NCI-H2196 treated with DMSO at 0.1 percent for 48 hours (cell line): ENCODE results near the gene DEXI.
"Not testable (repeated sequence)": the region's sequence is repeated elsewhere in the genome, so short reads cannot be mapped to it uniquely, and the experiment has no call there.

Experiments used
- DNase-seq: peaks from one replicate; lab custom pipeline; 2025; ENCODE audit not compliant: unreplicated experiment; lab: John Stamatoyannopoulos, UW

The DEXI gene

DNA sequence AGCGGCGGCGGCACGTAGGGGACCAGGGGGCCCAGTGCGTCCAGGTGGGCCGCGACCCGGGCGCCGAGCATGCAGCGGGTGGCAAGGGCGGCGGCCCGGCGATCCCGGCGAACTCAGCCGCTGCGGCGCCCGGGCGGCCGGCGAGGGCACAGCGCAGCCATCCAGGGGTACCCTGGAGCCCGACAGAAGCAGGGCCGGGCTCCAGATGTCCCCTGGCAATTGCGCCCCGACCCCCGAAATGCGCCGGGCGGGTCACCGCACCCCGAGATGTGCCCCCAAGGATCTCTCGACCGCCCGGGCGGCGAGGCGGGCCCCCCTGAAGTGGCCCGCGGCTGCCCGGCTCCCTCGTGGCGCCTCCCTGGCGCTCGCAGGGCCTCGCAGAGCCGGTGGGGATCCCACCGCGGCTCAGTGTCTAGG, 325 bp downstream of the DEXI start:
- DNase-seq: not testable (repeated sequence)

DNA sequence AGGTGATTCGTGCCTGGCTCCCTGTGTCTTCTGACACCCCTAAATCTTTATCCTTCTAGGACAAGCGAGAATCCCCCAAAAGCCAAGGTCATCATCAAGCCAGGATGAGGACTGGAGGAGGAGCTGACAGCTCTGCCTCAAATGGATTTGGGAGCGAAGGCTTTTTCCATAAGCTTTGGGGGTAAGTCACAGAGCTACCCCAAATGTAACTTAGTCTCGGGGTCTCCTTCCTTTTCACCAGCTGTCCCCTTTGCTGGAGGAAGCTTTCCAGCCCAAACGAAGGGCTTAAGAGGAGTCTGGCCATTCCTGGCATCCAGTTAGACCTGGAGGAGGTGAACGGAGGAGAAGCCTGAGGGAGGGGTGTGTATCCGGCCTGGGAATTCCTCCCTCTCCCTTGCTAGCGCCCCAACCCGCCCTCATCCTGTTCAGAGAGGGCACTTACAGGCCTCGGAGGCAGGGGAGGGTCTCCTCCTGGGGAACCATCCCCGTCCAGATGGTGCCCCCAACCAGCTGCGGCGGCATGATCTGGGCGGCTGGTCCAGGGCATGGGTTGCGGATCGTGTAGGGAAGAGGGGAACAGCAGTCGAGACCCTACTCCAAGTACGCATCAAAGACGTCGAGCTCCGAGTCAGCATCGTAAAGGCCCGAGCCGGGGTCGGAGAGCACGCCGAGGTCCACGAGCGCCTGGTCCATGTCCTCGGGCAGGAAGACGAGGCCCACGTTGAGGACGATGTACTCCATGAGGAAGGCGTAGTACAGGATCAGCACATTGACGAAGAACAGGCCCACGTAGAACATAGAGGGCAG, 938 bp downstream of the DEXI start:
- DNase-seq: no peak

DNA sequence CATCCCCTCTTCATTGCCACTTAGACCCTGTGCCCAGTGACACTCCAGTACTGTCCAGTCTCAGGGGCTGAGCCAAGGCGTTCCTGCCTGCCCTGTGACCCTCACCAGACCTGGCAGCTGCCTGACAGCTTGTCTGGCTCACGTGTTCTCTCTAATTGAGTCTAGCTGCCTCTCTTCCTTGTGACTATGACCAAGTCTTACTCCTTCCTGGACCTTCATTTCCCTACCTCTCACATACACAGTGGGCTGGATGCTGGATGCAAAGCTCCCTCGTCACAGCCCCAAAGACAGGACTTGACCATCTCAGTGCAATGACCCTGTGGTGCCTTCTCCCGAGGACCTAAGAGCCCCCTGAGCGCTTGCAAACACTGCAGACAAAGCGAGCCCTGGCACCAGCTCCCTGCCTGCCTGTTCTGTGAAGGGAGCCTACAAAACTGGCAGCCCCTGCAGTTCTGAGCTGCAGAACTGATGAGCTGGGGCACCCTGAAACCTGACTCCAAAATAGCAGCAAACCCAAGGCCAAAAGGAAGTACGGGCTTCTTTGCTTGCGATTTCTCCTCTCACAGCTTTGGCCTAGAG, 1.7 kb downstream of the DEXI start:
- no peak for DNase-seq

DNA sequence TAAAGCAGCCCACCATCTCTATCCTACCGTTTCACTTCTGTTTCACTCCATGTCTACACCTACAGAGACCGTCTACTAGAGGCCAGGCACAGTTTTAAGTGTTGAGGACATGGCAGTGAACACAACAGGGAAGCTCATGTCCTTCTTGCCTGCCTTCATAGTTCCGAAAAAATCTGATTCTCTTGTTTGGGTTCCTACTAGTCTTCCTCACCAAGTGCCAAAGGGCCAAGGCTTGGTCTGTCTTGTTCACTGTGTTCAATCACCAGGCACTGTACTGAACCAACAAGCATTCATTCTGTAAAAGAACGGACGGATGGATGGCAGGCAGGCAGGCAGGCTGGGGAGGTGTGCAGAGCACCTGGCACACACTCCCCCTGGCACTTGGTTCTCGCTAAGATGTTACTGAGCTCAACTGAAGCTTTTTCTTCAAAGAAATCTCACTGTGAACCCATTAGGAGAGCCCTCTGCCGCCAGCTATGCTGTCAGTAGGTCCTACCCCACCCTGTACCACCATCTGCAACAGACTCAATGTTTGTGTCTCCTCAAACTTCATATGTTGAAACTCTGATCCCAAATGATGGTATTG, 2.5 kb downstream of the DEXI start:
- DNase-seq: no peak

DNA sequence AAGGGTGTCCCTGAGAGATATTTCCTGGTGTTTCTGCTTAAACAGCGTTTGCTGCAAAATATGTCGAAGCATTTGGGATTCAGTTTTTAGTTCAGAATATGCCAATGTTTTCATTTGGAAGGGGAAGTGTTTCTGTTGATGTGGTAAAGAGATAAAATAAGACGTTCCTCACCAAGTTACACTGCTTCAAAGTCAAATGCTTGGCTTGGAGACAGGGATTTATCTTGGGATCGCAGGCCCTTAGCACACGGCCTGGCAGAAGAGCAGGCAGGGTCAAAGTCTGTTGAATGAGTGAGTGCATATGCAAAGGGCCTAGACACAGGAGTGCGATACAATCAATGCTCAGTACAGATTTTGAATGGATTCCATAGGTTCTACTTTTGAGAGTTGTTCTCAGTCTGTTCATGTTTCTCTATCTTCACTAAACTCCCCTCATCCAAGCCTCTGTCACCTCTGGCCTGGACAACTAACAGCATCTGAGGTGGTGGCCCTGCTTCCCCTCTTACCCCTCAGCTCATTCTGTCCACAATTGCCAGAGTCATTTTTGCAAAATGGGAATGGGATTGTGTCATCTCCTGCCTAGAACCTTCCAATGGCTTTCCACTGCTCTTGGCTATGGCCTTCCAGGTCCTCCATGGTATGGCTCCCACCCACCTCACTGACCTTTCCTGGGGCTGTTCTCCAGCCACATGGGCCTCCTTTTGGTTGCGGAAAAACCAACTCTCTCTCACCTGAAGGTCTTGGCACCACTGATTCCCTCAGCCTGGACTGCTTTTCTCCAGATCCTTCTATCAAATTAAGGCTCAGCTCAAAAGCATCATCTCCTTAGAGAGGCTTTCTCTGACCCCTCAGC, 3.2 kb downstream of the DEXI start:
- no peak for DNase-seq

DNA sequence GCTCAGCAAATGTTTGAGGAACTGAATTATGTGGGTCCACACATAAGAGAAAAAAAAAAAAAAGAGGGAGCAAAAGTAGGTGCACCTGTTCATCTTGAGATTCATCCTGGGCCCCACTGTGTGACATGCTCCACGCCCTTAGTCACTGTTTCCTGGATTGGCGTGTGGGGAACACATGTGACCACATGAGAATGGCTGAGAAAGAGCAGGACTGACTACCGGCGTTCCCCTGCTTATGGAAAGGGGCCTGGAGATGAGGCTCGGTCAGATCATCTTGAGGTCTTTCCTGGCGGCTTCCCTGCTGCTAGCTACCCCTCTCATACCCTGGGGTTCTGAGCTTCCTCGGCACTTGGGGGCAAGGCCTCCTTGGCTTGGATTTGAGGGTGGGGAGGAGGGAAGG, 3.9 kb downstream of the DEXI start:
- no peak for DNase-seq

DNA sequence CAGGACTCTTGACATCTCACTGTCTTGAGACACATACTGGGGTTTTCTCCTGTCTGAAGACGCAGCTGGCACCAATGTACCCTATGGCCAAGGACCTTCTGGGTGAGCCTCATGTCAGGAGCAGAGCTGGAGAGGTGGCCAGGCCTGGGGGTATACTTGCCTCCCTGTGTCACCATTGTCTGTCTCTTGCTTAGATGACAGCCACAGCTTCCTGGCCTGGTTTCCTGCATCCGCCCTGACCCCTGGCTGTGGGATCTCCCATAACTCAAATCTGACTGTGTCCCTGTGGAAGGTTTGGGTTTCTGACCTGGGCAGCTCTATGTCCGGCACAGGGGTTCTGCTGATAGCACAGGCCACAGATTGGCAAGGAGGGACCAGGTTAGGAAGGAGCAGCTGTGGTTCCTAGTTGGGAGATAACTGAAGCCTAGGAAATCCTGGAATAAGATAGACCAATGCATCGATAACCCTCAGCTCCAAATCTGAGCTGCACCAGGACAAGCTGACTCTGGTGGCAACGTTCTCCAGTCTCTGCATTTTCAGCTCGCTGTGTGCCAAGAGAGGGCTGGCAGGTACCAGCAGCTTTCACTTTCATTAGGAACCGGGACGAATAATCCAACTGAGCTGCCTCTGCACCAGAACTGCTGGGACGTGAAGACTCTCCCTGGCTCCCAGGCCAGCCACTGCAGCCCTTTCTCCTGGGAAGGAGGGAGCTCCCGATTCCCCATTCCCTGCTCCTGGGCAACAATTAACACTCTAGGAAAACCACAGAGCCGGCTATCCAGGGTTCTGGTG, 5.0 kb downstream of the DEXI start:
- DNase-seq: no peak

DNA sequence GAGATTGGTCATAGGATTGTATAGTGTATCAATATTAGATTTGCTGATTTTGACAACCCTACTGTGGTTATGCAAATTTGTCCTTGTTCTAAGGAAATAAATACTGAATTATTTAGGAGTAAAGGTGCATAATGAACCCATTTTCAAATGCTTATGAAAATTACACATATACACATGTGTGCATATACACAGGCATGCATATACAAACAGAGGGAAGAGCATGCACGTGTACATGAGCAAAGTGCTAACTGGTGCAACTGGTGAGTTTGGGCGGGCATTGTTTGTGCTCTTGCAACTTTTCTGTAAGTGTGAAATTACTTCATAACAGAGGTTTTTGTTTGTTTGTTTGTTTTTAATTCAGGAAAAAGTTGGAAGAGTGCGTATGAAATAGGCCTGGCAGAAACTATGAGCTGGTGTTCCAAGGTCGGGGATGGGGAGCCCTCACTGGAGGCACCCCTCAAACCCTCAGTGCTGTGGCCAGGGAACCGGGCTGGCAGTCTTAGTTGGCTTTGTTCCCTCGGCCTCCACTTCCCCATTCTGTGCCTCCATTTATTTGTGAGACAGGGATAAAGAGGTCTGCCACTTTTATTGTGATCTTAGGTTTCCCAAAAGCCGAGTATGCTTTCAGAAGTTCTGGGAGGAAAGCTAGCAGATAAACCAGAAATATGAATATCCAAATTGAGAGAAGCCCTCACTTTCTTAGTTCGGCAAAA, 5.8 kb downstream of the DEXI start:
- DNase-seq: no peak

DNA sequence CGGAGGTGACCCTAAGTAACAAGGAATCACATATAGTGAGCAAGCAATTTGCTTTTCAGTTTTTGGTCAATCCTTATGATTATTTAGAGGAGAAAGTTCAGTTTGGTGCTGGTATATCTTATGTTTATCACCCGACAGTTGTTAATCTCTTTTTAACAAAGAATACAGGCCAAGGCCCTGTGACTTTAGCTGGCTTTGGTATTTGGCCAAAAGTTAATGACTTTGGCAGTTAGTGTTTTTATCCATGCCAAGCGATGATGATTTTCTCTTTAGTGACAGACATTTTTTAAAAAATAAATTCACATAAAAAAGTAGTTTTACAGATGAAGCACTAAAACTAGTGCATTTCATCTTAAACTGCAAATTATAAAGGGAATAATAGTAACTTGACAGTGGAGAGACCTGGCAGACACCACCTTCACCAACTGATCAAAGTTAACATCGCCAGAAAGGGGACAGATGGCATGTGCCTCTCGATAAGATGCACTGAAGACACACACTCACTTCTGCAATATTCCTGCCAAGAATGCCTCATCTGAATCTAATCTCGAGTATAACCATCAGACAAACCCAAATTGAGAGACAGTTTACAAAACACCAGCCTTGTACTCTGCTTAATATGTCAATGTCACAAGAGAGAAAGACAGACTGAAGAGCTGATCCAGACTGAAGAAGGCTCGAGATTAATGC, 6.9 kb downstream of the DEXI start:
- DNase-seq: no peak

DNA sequence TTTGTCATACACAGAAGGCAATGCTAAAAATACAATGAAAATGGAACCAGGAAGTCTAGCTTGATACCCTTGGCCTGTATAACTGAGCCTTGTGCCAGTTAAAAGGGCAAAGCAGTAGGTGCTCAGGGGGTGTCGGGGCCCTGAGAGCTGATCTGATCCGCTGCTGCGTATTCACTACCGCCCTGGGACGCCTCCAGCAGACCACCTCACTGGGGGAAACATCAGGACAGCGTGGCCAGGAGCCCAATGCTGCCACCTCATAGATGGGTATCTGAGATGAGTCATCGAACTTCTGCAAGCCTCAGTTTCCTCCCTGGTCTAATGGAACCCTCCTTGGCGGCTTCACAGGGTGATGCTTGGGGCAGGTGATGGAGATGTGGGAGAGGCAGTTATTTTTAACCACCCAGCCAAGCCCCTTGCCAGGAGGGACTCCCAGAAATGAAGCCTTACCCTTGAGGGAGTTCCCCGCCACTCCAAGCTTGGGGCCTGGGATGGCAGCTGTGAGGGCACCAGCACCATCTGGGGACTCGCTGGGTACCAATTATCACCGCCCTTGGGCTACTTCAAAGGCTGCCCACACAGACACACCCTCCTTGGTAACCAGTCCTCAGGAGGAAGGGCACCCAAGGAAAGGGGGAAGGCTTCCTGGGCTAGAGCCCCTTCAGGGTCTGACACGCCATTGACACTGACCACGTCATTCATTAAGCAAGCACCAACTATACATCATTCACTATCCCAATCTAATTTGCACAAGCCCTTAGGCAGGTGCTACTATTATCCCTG, 7.8 kb downstream of the DEXI start:
- DNase-seq: no peak

DNA sequence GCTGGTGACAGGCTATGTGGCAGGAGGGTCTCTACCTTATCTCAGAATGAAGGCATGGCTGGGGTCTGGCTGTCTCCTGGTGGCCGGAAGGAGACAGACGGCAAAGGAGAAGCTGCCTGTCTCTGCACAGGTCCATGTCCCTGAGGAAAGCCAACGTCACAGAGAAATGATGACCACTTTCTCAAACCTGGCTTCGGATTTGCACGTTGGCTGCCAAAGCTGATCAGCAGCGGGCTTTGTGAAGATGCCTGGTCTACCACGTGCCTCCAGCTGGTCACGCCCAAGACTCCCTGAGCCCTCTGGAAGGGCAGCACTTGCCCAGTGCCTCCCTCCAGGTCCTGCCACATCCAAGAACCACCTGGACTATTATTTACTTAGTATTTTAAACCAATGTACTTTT, 8.4 kb downstream of the DEXI start:
- peak; percentile 79 for DNase-seq

DNA sequence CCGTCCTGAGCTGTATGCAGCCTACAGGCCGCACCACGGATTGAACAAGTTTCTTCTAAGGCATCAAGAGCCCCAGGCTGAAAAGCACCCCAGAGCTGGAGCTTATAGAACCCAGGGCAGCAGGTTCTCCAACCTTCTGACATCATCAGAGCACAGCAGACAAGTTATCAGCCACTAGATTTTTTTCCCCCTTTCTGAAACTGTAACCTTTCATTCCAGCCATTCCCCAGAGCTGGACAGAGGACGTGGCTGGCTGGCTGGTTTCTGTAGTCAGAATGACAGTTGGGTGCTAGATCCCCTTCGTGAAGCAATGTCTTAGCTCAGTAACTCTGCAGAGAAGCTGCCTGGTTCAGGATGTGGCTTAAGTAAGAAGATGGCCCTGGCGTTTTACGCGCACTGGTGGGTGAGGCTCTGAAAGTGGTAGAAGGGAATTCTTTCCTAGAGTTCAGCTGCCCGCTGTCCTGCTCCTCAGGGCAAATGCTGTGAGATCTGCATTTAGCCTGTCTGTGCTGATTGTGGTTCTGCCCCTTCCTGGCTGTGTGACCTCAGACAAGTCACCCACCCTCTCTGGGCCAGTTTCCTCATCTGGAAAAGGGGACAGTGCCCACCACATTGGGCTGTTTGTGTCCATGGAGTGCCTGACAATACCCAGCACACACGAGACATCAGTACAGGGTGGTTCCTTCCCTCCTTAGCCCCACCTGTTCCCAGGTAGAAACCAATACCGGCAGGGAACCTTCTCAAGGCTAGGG, 9.1 kb downstream of the DEXI start:
- no peak for DNase-seq

DNA sequence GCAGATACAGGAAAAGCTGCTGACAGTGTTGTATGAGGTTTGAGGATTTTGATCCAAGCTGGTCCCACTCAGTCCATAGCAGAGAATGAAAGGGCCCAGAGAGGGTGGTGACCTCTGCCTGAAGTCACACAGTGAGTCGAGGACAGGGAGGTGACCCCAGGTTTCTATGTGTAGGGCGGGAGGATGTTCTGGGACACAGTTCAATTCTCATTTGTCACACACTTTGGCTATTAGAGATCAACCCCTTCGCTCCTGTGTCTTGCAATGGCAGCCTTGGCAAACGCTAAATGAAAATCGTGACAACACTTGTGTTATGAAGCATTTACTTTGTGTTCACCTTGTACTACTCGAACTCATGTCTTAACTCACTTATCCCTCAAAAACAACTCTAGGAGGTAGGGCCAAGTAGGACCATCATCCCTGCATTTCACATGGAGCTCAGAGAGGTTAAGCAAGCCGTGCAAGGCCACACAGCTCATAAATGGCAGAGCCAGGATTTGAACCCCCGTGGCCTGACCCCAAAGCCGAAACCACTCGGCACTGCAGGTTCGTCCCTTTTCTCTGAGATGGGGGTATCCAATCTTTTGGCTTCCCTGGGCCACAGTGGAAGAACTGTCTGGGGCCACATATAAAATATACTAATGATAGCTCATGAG, 10.2 kb downstream of the DEXI start:
- no peak for DNase-seq

DNA sequence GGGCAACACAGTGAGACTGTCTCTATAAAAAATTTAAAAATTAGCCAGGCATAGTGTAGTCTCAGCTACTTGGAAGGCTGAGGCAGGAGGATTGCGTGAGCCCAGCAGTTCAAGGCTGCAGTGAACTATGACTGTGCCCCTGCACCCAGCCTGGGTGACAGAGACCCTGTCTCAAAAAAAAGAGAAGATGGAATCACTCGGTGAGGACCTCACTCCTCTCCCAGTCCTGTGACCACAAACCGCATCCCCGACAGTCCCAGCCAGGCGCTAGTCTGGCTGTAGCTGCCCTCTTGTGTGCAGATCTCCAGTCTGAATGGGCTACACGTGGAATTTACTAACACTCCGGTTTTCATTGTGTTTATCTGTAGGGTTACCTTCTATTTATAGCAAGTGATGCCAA, 11.1 kb downstream of the DEXI start:
- no peak for DNase-seq

DNA sequence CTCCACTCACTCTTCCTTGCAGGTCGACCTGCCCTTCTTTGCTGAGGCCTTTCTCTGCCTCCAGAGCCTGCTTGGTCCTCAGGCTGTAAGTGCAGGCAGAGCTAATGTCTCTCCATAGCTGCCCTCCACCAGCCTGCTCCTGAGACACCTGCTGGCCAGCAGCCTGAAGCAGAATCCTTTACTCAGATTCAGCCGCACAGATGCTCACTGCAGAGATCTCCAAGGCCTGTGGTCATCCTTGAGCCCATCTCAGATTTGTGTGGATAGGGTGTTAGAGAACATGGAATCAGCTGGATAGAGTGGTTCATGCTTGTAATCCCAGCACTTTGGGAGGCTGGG, 11.5 kb downstream of the DEXI start:
- no peak for DNase-seq

DNA sequence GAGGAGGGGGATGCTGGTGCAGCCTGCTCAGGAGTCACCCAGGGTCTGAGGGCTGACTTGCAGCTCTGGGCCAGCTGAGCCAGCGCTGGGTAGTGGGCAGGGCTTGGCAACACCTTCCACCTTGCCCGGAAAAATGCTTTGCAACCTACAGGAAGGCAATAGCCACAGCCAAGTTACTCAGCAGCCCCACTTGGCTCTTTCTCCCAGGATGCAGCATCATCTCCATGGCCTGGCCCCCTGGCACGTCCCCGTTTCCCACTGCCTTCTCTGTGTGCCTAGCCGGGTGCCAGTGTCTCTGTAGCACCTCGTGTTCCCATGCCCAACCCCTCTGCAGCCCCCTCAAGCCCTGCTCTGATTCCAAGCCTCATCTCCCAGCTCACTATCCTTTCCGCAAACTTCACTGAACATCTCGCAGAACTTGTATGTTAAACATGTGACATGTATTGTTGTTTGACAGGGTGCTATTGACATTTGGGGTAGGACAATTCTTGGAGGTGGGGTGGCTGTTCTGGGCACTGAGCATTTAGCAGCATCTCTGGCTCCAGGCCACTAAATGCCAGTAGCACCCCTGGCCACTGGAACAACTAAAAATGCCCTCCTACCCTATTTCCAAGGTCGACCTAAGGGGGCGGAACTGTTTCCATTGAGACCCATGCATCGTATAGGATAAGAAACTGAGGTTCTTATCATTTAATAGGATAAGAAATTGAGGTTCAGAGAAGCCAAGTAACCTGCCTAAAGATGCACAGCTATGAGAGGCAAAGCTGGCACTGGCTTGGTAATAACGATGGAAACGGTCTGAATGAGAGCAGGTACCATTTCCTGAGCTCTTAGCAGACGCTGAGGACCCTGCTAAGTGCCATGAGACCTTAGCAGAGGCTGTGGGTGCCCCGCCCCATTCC, 12.2 kb downstream of the DEXI start:
- DNase-seq: peak; percentile 78

DNA sequence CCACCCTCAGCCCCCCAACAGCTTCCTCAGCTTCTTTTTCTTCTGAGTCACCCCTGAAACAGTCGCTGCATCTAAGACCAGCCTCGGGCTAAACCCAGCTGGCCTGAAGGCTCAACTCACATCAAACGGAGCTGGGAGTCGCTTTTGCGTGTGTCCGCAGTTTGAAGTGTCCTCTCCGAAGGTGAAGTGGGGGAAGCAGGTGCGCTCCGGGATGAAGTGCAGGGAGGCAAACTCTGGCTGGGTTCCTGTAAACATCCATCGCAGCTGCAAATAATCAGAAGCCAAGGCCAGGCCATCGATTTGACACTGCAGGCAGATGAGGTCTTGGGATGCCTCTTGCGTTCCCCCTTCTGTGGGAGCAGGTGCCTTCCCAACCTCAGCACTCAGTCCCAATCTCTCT, 13.2 kb downstream of the DEXI start:
- DNase-seq: peak; percentile 49
